ENCODE measurements around the gene AHCYL2. TPM values are rescaled to one million over a fixed set of nuclear protein-coding genes. Genes with fewer than 3 reads are reported as not detected.

Gene AHCYL2
- total RNA-seq, 5 donors from 2014 or later (not counting 1 experiment from before 2014, with no cell fraction given), result 13.1 to 17.6 (median 15.9) TPM

DNA sequence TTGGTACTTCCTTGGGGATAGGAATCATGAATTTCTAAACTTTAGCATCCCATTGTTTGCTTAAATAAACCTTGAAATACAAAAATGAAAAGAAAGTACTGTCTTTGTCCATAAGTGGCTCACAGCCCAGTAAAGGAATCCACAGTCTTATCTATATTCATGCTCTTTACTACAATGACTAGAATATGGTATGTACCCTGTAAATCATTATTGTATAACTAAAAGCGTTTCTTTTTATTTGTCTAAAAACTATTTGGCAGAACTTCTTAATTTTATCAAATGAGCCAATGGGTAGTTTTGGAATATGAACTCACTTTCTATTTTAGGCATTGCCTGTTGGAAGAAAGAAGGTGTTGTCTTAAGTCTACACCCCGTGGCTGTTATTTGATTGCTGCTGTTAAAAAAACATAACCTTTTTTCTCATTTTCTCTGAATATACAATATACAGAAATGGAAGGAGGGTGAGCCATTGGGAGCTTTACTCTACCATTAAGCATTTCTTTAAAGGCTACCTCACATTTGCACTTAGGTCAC is 197.0 kb downstream of the AHCYL2 start:
- Mint-ChIP-seq H3K36me3 (peaks cover 42% of the 10 kb centered on the region), H3K4me1 (peaks cover 0 to 8% (median 6%) of the 10 kb centered on the region in 3 donors), H3K9me3 (no peaks in the 10 kb centered on the region), H3K27ac (no peak overlapping the region), H3K27me3 (no peaks in the 10 kb centered on the region), H3K4me3 (no peak overlapping the region)
- ChIA-PET POLR2A (interaction anchor here in 1 of 2 donors (0.6 kb wide), 1 partner anchor 77 kb away, joined by 4 read pairs; no protein-coding TSS in a partner anchor), CTCF (interaction anchor here in 1 of 2 donors (0.6 kb wide), 1 partner anchor 21 kb away, joined by 4 read pairs; no protein-coding TSS in a partner anchor)
- ATAC-seq (replicated peaks in 1 of 4) (no peak), DNase-seq (no peak)
- no peak overlapping the region for H3K4me3 ChIP-seq (ENCODE audit: control insufficient read depth in 1 of 2, extremely low read depth in 1 of 2, low read length in 1 of 2)
- no peaks in the 10 kb centered on the region for H3K9me3 ChIP-seq
- no peak overlapping the region for H3K27ac ChIP-seq (ENCODE audit: low read length)
- WGBS (ENCODE audit: insufficient coverage), result no CpG with 5 or more reads among the region's 2 CpGs
- no peaks in the 10 kb centered on the region for H3K27me3 ChIP-seq (replicated peaks in 1 of 2; ENCODE audit: control insufficient read depth in 2 of 2, extremely low read depth in 1 of 2, insufficient read depth in 2 of 2, low read length in 1 of 2)
- peaks cover 0 to 15% of the 10 kb centered on the region in 2 donors for H3K36me3 ChIP-seq (ENCODE audit: control insufficient read depth in 2 of 2, extremely low read depth in 1 of 2, insufficient read depth in 1 of 2, low read length in 1 of 2)
- no peaks in the 10 kb centered on the region for H3K4me1 ChIP-seq (ENCODE audit: control insufficient read depth in 1 of 2, extremely low read depth in 1 of 2, insufficient read depth in 2 of 2, low read length in 2 of 2)

DNA sequence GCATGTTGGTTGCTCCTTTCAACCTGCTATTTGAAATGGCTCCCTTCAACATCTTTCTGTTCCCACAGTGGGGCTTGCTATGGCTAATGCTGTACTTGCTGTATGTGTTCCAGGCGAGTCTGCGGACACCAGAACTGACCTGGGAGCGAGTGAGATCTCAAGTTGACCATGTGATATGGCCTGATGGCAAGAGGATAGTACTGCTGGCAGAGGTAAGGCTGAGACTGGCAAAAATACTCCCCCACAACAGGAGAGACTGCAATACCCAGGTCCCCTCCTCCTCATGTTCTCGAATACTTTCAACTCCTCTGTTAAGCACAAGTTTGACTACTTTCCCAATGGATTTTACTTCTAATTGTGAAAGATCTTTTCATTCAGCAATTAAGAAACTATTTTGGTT is 197.9 kb downstream of the AHCYL2 start:
- peaks cover 0 to 9% (median 7%) of the 10 kb centered on the region in 3 donors for H3K4me1 Mint-ChIP-seq
- ChIA-PET CTCF (no interaction called here), POLR2A (no interaction called here)
- no peaks in the 10 kb centered on the region for H3K9me3 Mint-ChIP-seq
- peaks cover 50% of the 10 kb centered on the region for H3K36me3 Mint-ChIP-seq
- Histone ChIP-seq H3K27me3 (replicated peaks in 1 of 2; ENCODE audit: control insufficient read depth in 2 of 2, extremely low read depth in 1 of 2, insufficient read depth in 2 of 2, low read length in 1 of 2) (no peaks in the 10 kb centered on the region), H3K9me3 (no peaks in the 10 kb centered on the region), H3K36me3 (ENCODE audit: control insufficient read depth in 2 of 2, extremely low read depth in 1 of 2, insufficient read depth in 1 of 2, low read length in 1 of 2) (peaks cover 0 to 15% of the 10 kb centered on the region in 2 donors), H3K27ac (ENCODE audit: low read length) (no peak overlapping the region), H3K4me3 (ENCODE audit: control insufficient read depth in 1 of 2, extremely low read depth in 1 of 2, low read length in 1 of 2) (no peak overlapping the region), H3K4me1 (ENCODE audit: control insufficient read depth in 1 of 2, extremely low read depth in 1 of 2, insufficient read depth in 2 of 2, low read length in 2 of 2) (no peaks in the 10 kb centered on the region)
- H3K27ac Mint-ChIP-seq, result no peak overlapping the region
- H3K27me3 Mint-ChIP-seq, result no peaks in the 10 kb centered on the region
- ATAC-seq (replicated peaks in 1 of 4) (no peak), DNase-seq (no peak)
- no peak overlapping the region for H3K4me3 Mint-ChIP-seq
- whole genome bisulfite sequencing (ENCODE audit: insufficient coverage), result no CpG with 5 or more reads among the region's 4 CpGs

DNA sequence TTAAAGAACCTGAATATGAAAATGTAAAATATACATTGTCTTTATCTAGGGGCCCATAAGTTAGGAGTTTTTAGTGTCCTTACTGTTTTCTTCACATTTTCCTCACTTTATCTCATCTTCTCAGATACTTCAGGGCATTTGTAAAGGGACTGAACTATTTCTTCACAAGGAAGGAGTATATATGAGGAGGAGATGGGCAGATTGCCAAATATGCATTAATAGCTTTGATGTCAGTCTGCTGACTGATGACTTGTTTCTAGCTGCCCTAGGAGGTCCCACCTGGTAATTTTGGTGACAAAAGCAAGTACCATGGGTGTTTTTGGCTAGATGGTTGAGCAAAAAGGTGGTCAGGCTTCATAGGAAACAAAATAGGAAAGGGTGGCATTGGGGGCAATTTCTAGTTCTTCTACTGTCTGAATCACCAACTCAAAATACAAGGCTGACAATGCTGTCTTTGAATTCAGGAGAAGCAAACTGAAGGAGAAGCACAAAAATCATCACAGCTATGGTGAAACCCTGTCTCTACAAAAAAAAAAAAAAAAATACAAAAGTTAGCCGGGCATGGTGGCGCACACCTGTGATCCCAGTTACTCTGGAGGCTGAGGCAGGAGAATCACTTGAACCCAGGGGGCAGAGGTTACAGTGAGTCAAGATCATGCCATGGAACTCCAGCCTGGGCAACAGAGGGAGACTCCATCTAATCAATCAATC is 199.0 kb downstream of the AHCYL2 start:
- Histone ChIP-seq H3K36me3 (ENCODE audit: control insufficient read depth in 2 of 2, extremely low read depth in 1 of 2, insufficient read depth in 1 of 2, low read length in 1 of 2) (peaks cover 0 to 15% of the 10 kb centered on the region in 2 donors), H3K4me1 (ENCODE audit: control insufficient read depth in 1 of 2, extremely low read depth in 1 of 2, insufficient read depth in 2 of 2, low read length in 2 of 2) (no peaks in the 10 kb centered on the region), H3K9me3 (no peaks in the 10 kb centered on the region), H3K4me3 (ENCODE audit: control insufficient read depth in 1 of 2, extremely low read depth in 1 of 2, low read length in 1 of 2) (no peak overlapping the region), H3K27me3 (replicated peaks in 1 of 2; ENCODE audit: control insufficient read depth in 2 of 2, extremely low read depth in 1 of 2, insufficient read depth in 2 of 2, low read length in 1 of 2) (no peaks in the 10 kb centered on the region), H3K27ac (ENCODE audit: low read length) (no peak overlapping the region)
- Mint-ChIP-seq H3K27me3 (no peaks in the 10 kb centered on the region), H3K9me3 (no peaks in the 10 kb centered on the region), H3K36me3 (peaks cover 52% of the 10 kb centered on the region), H3K27ac (no peak overlapping the region), H3K4me3 (no peak overlapping the region), H3K4me1 (peaks cover 0 to 9% (median 7%) of the 10 kb centered on the region in 3 donors)
- no peak for DNase-seq
- no CpG with 5 or more reads among the region's 2 CpGs for WGBS (ENCODE audit: insufficient coverage)
- ChIA-PET POLR2A (interaction anchor here in 1 of 2 donors (0.6 kb wide), 1 partner anchor 197 kb away, joined by 4 read pairs; no protein-coding TSS in a partner anchor), CTCF (interaction anchor here in 1 of 2 donors (0.6 kb wide), 1 partner anchor 48 kb away, joined by 4 read pairs; no protein-coding TSS in a partner anchor)
- no peak for ATAC-seq (replicated peaks in 1 of 4)

DNA sequence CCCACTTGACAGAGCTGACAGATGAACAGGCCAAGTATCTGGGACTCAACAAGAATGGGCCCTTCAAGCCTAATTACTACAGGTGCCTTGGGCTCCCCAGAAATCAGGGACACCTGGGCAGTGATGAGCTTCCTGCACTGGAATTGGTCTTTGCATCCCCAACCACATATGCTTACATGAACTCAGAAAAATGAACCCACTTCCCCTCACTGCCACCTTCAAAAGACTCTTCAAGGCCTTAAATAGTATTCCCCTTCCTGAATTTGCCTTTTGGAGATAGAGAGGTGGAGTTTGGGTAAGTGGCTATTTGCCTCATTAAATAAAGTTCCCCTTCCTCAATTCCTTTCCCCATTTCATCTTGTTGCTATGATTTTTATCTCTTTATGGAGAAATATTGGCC is 201.7 kb downstream of the AHCYL2 start:
- H3K36me3 Mint-ChIP-seq, result peaks cover 56% of the 10 kb centered on the region
- H3K4me3 Mint-ChIP-seq, result no peak overlapping the region
- no peak for DNase-seq
- Histone ChIP-seq H3K27ac (ENCODE audit: low read length) (no peak overlapping the region), H3K27me3 (replicated peaks in 1 of 2; ENCODE audit: control insufficient read depth in 2 of 2, extremely low read depth in 1 of 2, insufficient read depth in 2 of 2, low read length in 1 of 2) (no peaks in the 10 kb centered on the region), H3K9me3 (no peaks in the 10 kb centered on the region), H3K4me1 (ENCODE audit: control insufficient read depth in 1 of 2, extremely low read depth in 1 of 2, insufficient read depth in 2 of 2, low read length in 2 of 2) (no peaks in the 10 kb centered on the region), H3K36me3 (ENCODE audit: control insufficient read depth in 2 of 2, extremely low read depth in 1 of 2, insufficient read depth in 1 of 2, low read length in 1 of 2) (peaks cover 0 to 15% of the 10 kb centered on the region in 2 donors), H3K4me3 (ENCODE audit: control insufficient read depth in 1 of 2, extremely low read depth in 1 of 2, low read length in 1 of 2) (no peak overlapping the region)
- peaks cover 0 to 9% (median 7%) of the 10 kb centered on the region in 3 donors for H3K4me1 Mint-ChIP-seq
- ChIA-PET POLR2A (no interaction called here), CTCF (no interaction called here)
- H3K27ac Mint-ChIP-seq, result no peak overlapping the region
- no peak for ATAC-seq (replicated peaks in 1 of 4)
- H3K9me3 Mint-ChIP-seq, result no peaks in the 10 kb centered on the region
- H3K27me3 Mint-ChIP-seq, result no peaks in the 10 kb centered on the region

DNA sequence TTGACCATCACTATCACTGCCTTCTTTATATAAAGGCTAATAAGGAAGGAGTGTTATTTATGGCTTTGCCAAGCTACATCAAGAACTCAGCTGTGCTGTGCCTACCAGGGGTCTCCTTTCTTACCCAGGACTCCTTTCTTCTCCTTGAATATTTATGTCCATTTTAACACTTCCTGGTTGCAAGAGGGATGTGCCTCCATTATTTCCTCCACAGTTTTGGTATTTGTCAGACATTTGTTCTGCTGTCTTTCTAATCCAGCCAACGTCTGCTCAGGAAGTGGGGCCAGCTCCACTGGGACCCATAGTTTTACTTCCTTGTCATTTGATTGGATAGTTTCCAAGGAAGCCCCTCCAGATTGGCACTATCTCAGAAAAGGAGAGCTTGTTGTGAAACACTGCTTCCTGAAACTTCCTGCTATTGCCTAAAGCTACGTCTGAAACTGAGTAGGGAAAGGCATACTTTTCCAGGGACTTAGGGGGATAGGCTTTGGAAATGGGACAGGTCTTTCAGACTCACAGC is 202.8 kb downstream of the AHCYL2 start:
- no peak overlapping the region for H3K27ac Mint-ChIP-seq
- ATAC-seq (replicated peaks in 1 of 4), result no peak
- peaks cover under 1 to 1% of the 10 kb centered on the region in 2 donors for H3K27me3 Mint-ChIP-seq
- Histone ChIP-seq H3K4me3 (ENCODE audit: control insufficient read depth in 1 of 2, extremely low read depth in 1 of 2, low read length in 1 of 2) (no peak overlapping the region), H3K9me3 (no peaks in the 10 kb centered on the region), H3K27ac (ENCODE audit: low read length) (no peak overlapping the region), H3K27me3 (replicated peaks in 1 of 2; ENCODE audit: control insufficient read depth in 2 of 2, extremely low read depth in 1 of 2, insufficient read depth in 2 of 2, low read length in 1 of 2) (no peaks in the 10 kb centered on the region), H3K36me3 (ENCODE audit: control insufficient read depth in 2 of 2, extremely low read depth in 1 of 2, insufficient read depth in 1 of 2, low read length in 1 of 2) (peaks cover 0 to 11% of the 10 kb centered on the region in 2 donors), H3K4me1 (ENCODE audit: control insufficient read depth in 1 of 2, extremely low read depth in 1 of 2, insufficient read depth in 2 of 2, low read length in 2 of 2) (no peaks in the 10 kb centered on the region)
- peaks cover 0 to 9% (median 7%) of the 10 kb centered on the region in 3 donors for H3K4me1 Mint-ChIP-seq
- no peaks in the 10 kb centered on the region for H3K9me3 Mint-ChIP-seq
- no peak for DNase-seq
- POLR2A ChIA-PET, result interaction anchor here in 1 of 2 donors (0.6 kb wide), 2 partner anchors 181 to 479 kb away, joined by 3 to 4 read pairs; no protein-coding TSS in a partner anchor
- no peak overlapping the region for H3K4me3 Mint-ChIP-seq
- 17% methylated on average over 1 of the region's 2 CpGs for WGBS (ENCODE audit: insufficient coverage)
- H3K36me3 Mint-ChIP-seq, result peaks cover 52% of the 10 kb centered on the region
- CTCF ChIA-PET, result no interaction called here

DNA sequence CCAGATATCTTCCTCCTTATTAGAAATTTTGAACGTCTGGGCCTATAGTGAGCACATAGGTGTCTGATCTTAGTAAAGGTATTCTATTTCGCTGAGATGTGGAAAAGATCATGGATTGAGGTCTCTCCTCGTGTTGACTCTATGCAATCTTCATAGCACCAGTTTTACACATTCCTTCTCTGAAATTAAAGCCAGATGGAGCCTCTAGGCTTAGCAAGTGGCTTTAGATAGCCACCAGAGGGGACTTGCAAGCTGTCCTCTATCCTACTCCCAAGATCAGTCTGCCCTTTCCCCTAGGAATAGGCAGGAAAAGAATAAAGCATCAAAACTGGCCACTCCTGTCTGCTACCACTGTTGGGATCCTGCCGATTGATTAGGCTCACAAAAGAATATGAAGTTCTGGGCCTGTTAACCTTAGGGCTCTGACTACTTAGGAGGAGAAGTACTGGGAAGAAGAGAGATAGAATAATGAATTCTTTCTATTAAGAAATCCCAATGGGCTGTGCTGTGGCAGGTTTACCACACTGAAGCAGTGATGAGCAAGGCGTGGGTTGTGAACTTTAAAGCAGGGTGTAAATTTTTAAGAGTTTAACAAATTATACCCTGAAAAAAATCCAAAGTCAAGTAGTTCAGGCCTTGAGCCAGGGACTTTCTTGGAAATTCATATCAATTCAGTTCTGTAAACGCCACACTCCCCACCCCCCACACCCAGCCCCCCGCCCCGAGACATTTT is 207.2 kb downstream of the AHCYL2 start:
- peaks cover 17 to 19% (median 17%) of the 10 kb centered on the region in 3 donors for H3K4me1 Mint-ChIP-seq
- 90% methylated on average over 2 of the region's 8 CpGs for WGBS (ENCODE audit: insufficient coverage)
- Histone ChIP-seq H3K27ac (ENCODE audit: low read length) (no peak overlapping the region), H3K4me1 (ENCODE audit: control insufficient read depth in 1 of 2, extremely low read depth in 1 of 2, insufficient read depth in 2 of 2, low read length in 2 of 2) (peaks cover 5 to 15% of the 10 kb centered on the region in 2 experiments), H3K27me3 (replicated peaks in 1 of 2; ENCODE audit: control insufficient read depth in 2 of 2, extremely low read depth in 1 of 2, insufficient read depth in 2 of 2, low read length in 1 of 2) (peaks cover 12 to 23% of the 10 kb centered on the region in 2 experiments), H3K9me3 (no peaks in the 10 kb centered on the region), H3K36me3 (ENCODE audit: control insufficient read depth in 2 of 2, extremely low read depth in 1 of 2, insufficient read depth in 1 of 2, low read length in 1 of 2) (no peaks in the 10 kb centered on the region), H3K4me3 (ENCODE audit: control insufficient read depth in 1 of 2, extremely low read depth in 1 of 2, low read length in 1 of 2) (no peak overlapping the region)
- ATAC-seq (replicated peaks in 1 of 4), result no peak
- H3K27ac Mint-ChIP-seq, result no peak overlapping the region
- H3K27me3 Mint-ChIP-seq, result peaks cover 22 to 26% of the 10 kb centered on the region in 2 donors
- no peak for DNase-seq
- H3K4me3 Mint-ChIP-seq, result peak overlapping the region in 1 of 3 donors; percentile 93
- no peaks in the 10 kb centered on the region for H3K9me3 Mint-ChIP-seq
- peaks cover 19% of the 10 kb centered on the region for H3K36me3 Mint-ChIP-seq
- CTCF ChIA-PET, result no interaction called here
- POLR2A ChIA-PET, result no interaction called here

Data from T-cell (primary cell).